GM21526 (cell line): ENCODE results near the gene VSTM1.
"Not testable (repeated sequence)": the region's sequence is repeated elsewhere in the genome, so short reads cannot be mapped to it uniquely, and the experiment has no call there.

Source experiments
- ATAC-seq: cut with Tn5 transposase; IDR thresholded peaks from one replicate; pipeline ENCODE4 v1.9.1; 2021; ENCODE audit warnings: moderate library complexity; ENCODE audit not compliant: unreplicated experiment, low FRiP score

VSTM1 gene

GRCh38 chr19:54063350-54064116 is at the start of gene VSTM1:
Gene VSTM1, minus strand, starts transcription at chr19:54063897. Its CDS starts 120 bp downstream, at chr19:54063777.
- no peak for ATAC-seq

GRCh38 chr19:54109651-54110050 is 46.0 kb upstream of the VSTM1 start:
- no peak for ATAC-seq

GRCh38 chr19:54108496-54108895 is 44.8 kb upstream of the VSTM1 start:
- ATAC-seq, result no peak

- ATAC-seq, result no peak
Observed at GRCh38 chr19:54107876-54108490, 44.3 kb upstream of the VSTM1 start.

- ATAC-seq, result no peak
Observed at GRCh38 chr19:54106716-54107115, 43.0 kb upstream of the VSTM1 start.

GRCh38 chr19:54105796-54106195 is 42.1 kb upstream of the VSTM1 start:
- no peak for ATAC-seq

GRCh38 chr19:54104998-54105715 is 41.5 kb upstream of the VSTM1 start:
- ATAC-seq, result no peak

- ATAC-seq, result peak; percentile 82
Observed at GRCh38 chr19:54102421-54103169, 38.9 kb upstream of the VSTM1 start, which contains the start of gene NDUFA3. Gene NDUFA3, plus strand, starts transcription at chr19:54102855. Its CDS starts 24 bp downstream, at chr19:54102879.

- ATAC-seq, result no peak
Observed at GRCh38 chr19:54100561-54100960, 36.9 kb upstream of the VSTM1 start, which contains the start of gene OSCAR. Gene OSCAR, minus strand, starts transcription at chr19:54100803. Its CDS starts 11 bp downstream, at chr19:54100792.

GRCh38 chr19:54099903-54100255 is 36.2 kb upstream of the VSTM1 start:
- not testable (repeated sequence) for ATAC-seq

GRCh38 chr19:54099190-54099902 is 35.6 kb upstream of the VSTM1 start:
- no peak for ATAC-seq

- ATAC-seq, result no peak
Observed at GRCh38 chr19:54096617-54097106, 33.0 kb upstream of the VSTM1 start.

- ATAC-seq, result not testable (repeated sequence)
Observed at GRCh38 chr19:54095859-54096616, 32.3 kb upstream of the VSTM1 start.

GRCh38 chr19:54095136-54095858 is 31.6 kb upstream of the VSTM1 start:
- no peak for ATAC-seq

GRCh38 chr19:54094426-54095000 is 30.8 kb upstream of the VSTM1 start:
- no peak for ATAC-seq

- ATAC-seq, result no peak
Observed at GRCh38 chr19:54084410-54084809, 20.7 kb upstream of the VSTM1 start.

GRCh38 chr19:54081032-54081431 is 17.3 kb upstream of the VSTM1 start, which contains the start of gene TARM1:
Gene TARM1, minus strand, starts transcription at chr19:54081365. Its CDS starts 25 bp downstream, at chr19:54081340.
- ATAC-seq, result no peak

- ATAC-seq, result no peak
Observed at GRCh38 chr19:54077334-54077733, 13.6 kb upstream of the VSTM1 start.
